Measurements from ENCODE around the gene GPC2.

DNA sequence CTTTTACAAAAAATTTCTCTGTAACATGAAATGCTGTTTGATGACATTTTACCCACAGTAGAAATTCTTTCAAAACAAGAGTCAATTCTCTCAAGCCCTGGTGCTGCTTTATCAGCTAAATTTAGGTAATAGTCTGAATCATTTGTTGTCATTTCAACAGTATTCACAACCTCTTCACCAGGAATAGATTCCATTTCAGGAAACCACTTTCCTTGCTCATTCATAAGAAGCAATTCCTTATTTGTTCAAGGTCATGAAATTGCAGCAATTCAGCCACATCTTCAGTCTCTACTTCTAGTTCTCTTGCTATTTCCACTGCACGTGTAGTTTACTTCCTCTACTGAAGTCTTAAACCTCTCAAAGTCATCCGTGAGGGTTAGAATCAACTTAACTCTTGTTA, 14.6 kb upstream of the GPC2 start:
- TF ChIP-seq GATA2 (IDR thresholded peaks at IDR 0.05; ENCODE audit: low read depth, low read length) (no peak), GATA3 (IDR thresholded peaks at IDR 0.05; ENCODE audit: low read depth, low read length) (no peak)
